ENCODE results near the gene REG3G. TPM values are rescaled to one million over a fixed set of nuclear protein-coding genes. Genes with fewer than 3 reads are reported as not detected.

REG3G gene
- polyA plus RNA-seq, 1 donor from 2014 or later: not detected

DNA sequence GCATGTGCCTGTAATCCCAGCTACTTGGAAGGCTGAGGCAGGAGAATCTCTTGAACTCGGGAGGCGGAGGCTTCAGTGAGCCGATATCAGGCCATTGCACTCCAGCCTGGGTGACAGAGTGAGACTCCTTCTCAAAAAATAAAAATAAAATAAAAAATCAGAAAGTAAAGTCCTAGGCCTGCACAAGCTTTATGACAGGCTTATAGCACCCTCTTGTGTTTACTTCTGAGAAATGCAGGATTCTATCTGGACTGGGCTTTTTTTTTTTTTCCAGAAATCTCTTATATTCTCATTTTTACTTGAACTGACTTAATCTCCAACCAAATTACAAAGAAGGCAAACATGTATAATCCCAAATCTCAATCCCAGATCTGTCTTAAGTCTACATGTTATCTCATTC lies 26.1 kb upstream of the REG3G start:
- H2AFZ ChIP-seq (ENCODE audit: low read depth, low read length): no peak overlapping the region
- H3K36me3 ChIP-seq (ENCODE audit: insufficient read depth, low read length): no peaks in the 10 kb centered on the region
- H3K9ac ChIP-seq (ENCODE audit: low read length): no peak overlapping the region
- H3K9me3 ChIP-seq (ENCODE audit: low read length): no peaks in the 10 kb centered on the region
- no peak overlapping the region for H3K27ac ChIP-seq (ENCODE audit: low read length)
- H3K27me3 ChIP-seq (ENCODE audit: insufficient read depth, low read depth, low read length): peaks cover 2% of the 10 kb centered on the region
- no peaks in the 10 kb centered on the region for H3K79me2 ChIP-seq (replicated peaks; ENCODE audit: insufficient read depth, low read length)
- H3K9me2 ChIP-seq (ENCODE audit: insufficient read depth, low read length): no peaks in the 10 kb centered on the region
- no peaks in the 10 kb centered on the region for H4K20me1 ChIP-seq (ENCODE audit: insufficient read depth)
- no peaks in the 10 kb centered on the region for H3F3A ChIP-seq (ENCODE audit: insufficient read depth, low read length, poor library complexity, severe bottlenecking)
- H3K4me2 ChIP-seq (ENCODE audit: low read length): no peak overlapping the region
- H3K4me3 ChIP-seq (ENCODE audit: low read length): no peak overlapping the region
- peak; percentile 82 for TF ChIP-seq SMC3 (conservative IDR thresholded peaks at IDR 0.05; ENCODE audit: poor library complexity)
- no peak for TF ChIP-seq EZH2 (IDR thresholded peaks at IDR 0.05; ENCODE audit: borderline replicate concordance, insufficient read depth, low read length, poor library complexity, severe bottlenecking)
- no peak for TF ChIP-seq POLR2AphosphoS5 (IDR thresholded peaks at IDR 0.05)
- peak; percentile 84 for TF ChIP-seq RAD21 (conservative IDR thresholded peaks at IDR 0.05)
- no peak for TF ChIP-seq EP300 (conservative IDR thresholded peaks at IDR 0.05; ENCODE audit: poor library complexity, severe bottlenecking)
- TF ChIP-seq, protein P1, sequence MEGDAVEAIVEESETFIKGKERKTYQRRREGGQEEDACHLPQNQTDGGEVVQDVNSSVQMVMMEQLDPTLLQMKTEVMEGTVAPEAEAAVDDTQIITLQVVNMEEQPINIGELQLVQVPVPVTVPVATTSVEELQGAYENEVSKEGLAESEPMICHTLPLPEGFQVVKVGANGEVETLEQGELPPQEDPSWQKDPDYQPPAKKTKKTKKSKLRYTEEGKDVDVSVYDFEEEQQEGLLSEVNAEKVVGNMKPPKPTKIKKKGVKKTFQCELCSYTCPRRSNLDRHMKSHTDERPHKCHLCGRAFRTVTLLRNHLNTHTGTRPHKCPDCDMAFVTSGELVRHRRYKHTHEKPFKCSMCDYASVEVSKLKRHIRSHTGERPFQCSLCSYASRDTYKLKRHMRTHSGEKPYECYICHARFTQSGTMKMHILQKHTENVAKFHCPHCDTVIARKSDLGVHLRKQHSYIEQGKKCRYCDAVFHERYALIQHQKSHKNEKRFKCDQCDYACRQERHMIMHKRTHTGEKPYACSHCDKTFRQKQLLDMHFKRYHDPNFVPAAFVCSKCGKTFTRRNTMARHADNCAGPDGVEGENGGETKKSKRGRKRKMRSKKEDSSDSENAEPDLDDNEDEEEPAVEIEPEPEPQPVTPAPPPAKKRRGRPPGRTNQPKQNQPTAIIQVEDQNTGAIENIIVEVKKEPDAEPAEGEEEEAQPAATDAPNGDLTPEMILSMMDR (IDR thresholded peaks at IDR 0.05; ENCODE audit: poor library complexity, severe bottlenecking): peak; percentile 77
- no peak for TF ChIP-seq MXI1 (conservative IDR thresholded peaks at IDR 0.05; ENCODE audit: poor library complexity, severe bottlenecking)
- no peak for TF ChIP-seq TAF1 (IDR thresholded peaks at IDR 0.05; ENCODE audit: low read depth)
- TF ChIP-seq REST (IDR thresholded peaks at IDR 0.05; ENCODE audit: borderline replicate concordance): no peak

DNA sequence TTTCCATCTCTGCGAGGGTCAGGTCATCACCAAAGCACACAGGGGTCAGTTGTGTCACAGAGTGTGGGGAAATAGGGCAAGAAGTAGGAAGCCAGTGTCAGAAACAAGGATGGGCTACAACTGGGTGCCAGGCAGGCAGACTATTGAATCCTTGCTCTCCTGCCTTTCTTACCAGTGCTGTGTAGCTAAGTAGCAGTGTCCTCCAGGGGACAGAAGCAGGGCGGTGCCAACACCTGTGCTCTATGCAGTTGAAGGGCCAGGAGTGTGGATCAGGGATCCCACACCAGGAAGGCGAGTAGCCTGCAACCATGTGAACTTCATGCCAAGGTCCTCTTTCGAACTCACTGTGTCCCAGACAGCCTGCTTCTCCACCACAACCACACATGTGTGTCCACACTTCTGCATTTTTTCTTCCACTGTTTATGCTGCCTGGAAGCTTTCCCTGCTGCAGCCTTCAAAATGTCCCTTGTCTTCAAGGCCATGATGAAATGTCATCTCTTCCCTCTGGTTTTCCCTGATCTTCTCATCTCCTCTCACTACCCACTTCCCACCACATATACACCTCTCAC lies 25.4 kb upstream of the REG3G start:
- Histone ChIP-seq H3F3A (ENCODE audit: insufficient read depth, low read length, poor library complexity, severe bottlenecking) (no peaks in the 10 kb centered on the region), H3K27ac (ENCODE audit: low read length) (no peak overlapping the region), H3K9me3 (ENCODE audit: low read length) (no peaks in the 10 kb centered on the region), H3K36me3 (ENCODE audit: insufficient read depth, low read length) (no peaks in the 10 kb centered on the region), H4K20me1 (ENCODE audit: insufficient read depth) (no peaks in the 10 kb centered on the region), H3K79me2 (replicated peaks; ENCODE audit: insufficient read depth, low read length) (no peaks in the 10 kb centered on the region), H3K9ac (ENCODE audit: low read length) (no peak overlapping the region), H3K27me3 (ENCODE audit: insufficient read depth, low read depth, low read length) (no peaks in the 10 kb centered on the region), H2AFZ (ENCODE audit: low read depth, low read length) (no peak overlapping the region), H3K4me2 (ENCODE audit: low read length) (no peak overlapping the region), H3K9me2 (ENCODE audit: insufficient read depth, low read length) (no peaks in the 10 kb centered on the region), H3K4me3 (ENCODE audit: low read length) (no peak overlapping the region)
- TF ChIP-seq REST (IDR thresholded peaks at IDR 0.05; ENCODE audit: borderline replicate concordance): no peak
- no peak for TF ChIP-seq TAF1 (IDR thresholded peaks at IDR 0.05; ENCODE audit: low read depth)
- no peak for TF ChIP-seq POLR2AphosphoS5 (IDR thresholded peaks at IDR 0.05)
- TF ChIP-seq EZH2 (IDR thresholded peaks at IDR 0.05; ENCODE audit: borderline replicate concordance, insufficient read depth, low read length, poor library complexity, severe bottlenecking): no peak
- TF ChIP-seq EP300 (conservative IDR thresholded peaks at IDR 0.05; ENCODE audit: poor library complexity, severe bottlenecking): no peak
